Rectal smooth muscle tissue (tissue), 1 donor: ENCODE measurements around the gene POLG.

ENCODE experiments used
- H3K27ac ChIP-seq: one replicate; pipeline ENCODE4 v1.7.0; 2013; ENCODE audit warnings: low read depth, low read length, inconsistent platforms
- H3K27me3 ChIP-seq: one replicate; pipeline ENCODE4 v1.7.0; 2013; ENCODE audit warnings: low read length; ENCODE audit not compliant: control insufficient read depth, insufficient read depth
- H3K36me3 ChIP-seq: one replicate; pipeline ENCODE4 v1.7.0; 2013; ENCODE audit warnings: low read length; ENCODE audit not compliant: control insufficient read depth, insufficient read depth
- H3K4me1 ChIP-seq: one replicate; pipeline ENCODE4 v1.7.0; 2013; ENCODE audit warnings: low read length; ENCODE audit not compliant: control insufficient read depth, insufficient read depth
- H3K4me3 ChIP-seq: one replicate; pipeline ENCODE4 v1.7.0; 2013; ENCODE audit warnings: low read length
- H3K9ac ChIP-seq: one replicate; pipeline ENCODE4 v1.7.0; 2013; ENCODE audit warnings: low read length

The POLG gene

DNA sequence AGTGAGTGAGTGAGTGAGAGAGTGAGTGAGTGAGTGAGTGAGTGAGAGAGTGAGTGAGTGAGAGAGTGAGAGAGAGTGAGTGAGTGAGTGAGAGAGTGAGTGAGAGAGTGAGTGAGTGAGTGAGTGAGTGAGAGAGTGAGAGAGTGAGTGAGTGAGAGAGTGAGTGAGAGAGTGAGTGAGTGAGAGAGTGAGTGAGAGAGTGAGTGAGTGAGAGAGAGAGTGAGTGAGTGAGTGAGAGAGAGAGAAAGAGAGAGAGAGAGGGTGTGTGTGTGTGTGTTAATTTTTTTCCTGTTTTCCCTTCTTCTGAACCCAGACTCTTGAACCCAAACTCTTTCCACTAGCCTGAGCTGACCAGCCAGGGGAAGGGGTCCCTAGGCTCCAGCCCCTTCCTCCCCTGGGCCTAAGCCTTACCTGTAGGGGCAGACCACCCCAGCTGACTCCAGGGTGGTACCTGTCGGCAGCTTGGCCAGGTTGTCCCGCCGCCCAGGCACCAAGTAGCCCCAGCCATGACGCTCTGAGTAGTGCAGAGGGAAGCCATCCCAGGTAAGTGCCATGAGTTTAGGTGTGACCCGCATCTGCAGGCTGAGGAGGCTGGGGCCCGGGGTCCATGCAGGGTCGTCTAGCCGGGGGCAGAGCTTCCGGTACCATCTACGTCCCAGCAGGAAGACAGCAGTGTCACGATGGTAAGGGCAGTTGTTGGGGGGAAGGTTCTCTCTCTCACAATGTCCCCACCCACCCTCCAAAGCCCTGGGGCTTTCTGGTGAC lies 9.4 kb downstream of the POLG start:
- no peak overlapping the region for H3K9ac ChIP-seq
- no peaks in the 10 kb centered on the region for H3K4me1 ChIP-seq
- peaks cover 85% of the 10 kb centered on the region for H3K36me3 ChIP-seq
- no peaks in the 10 kb centered on the region for H3K27me3 ChIP-seq
- no peak overlapping the region for H3K4me3 ChIP-seq
- H3K27ac ChIP-seq: no peak overlapping the region

DNA sequence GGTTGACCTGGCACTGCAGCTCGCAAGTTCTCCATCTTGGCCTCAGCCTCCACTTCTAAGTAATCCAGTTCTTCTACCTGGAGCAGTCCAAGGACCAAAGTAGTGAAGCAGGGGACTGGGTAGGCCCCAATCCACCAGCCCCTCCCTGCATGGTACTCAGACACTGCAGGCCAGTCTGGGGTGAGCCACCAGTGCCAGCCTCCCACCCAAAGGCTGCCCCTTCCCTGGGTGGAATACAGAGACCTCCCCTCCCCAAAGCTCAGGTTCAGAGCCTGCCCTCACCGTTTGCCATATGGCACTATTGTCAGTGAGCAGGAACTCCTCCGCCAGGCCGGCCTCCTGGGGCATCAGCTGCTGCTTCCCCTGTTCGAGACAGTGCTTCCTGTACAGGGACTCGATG lies 10.8 kb downstream of the POLG start:
- no peaks in the 10 kb centered on the region for H3K4me1 ChIP-seq
- no peaks in the 10 kb centered on the region for H3K27me3 ChIP-seq
- peaks cover 92% of the 10 kb centered on the region for H3K36me3 ChIP-seq
- no peak overlapping the region for H3K27ac ChIP-seq
- H3K4me3 ChIP-seq: no peak overlapping the region
- no peak overlapping the region for H3K9ac ChIP-seq

DNA sequence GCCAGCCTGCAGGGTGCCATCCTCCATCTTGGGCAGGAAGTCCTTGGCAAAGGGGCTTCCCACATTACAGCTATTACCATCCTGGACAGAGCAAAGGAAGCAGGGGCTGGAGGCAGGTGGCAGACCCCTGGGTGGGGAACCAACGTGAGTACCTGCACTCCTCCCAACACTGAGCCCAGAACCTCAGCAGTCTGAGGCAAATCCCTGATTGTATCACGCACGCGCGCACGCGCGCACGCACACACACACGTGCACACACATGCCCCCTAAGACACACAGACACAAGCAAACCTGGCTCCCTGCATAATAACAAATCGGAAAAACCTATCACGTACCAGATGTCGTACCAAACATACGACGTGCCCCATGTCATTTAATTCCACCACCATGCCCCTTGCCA lies 11.8 kb downstream of the POLG start:
- Histone ChIP-seq H3K4me3 (no peak overlapping the region), H3K27ac (no peak overlapping the region), H3K36me3 (peaks cover 89% of the 10 kb centered on the region), H3K9ac (no peak overlapping the region), H3K27me3 (no peaks in the 10 kb centered on the region), H3K4me1 (no peaks in the 10 kb centered on the region)

DNA sequence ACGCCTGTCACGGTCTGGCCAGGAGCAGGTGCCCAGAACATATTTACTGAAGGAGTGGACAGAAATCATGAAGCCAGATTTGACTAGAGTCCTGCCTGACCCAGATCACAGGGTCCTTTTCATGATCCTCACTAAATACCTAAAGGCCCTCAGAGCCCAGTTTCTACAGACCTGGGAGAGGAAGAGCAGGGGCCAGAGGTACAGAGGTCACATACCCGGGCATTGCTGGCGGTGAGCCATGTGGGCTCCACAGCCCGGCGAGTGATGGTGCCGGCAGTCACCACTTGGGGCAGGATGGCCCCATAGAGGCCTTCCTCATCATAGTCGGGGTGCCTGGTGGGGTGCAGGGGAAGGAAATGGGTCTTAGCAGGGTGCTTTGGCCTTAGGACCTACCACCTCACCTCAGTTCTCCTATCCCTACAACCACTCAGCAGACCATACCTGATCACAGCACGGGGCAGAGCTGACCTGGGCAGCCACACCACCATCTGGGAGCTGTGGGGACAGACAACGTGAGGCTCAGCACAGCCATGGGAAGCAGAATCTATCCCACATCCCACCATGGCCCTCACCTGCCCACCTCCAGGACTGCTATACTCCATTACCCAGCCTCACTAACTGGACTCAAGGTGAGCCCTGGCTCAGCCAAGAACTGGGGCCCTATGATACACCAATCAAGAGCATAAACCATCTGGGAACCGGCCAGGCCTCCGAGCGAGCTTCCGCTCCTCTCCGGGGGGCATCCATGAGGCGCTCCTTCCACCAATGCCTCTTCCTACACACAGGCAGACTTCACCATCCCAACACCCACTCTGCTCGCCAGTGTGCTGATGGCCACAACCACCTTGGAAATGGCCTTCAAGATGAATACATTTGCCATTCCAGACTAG lies 12.9 kb downstream of the POLG start:
- Histone ChIP-seq H3K27ac (no peak overlapping the region), H3K4me1 (no peaks in the 10 kb centered on the region), H3K36me3 (peaks cover 85% of the 10 kb centered on the region), H3K4me3 (no peak overlapping the region), H3K27me3 (no peaks in the 10 kb centered on the region), H3K9ac (no peak overlapping the region)

DNA sequence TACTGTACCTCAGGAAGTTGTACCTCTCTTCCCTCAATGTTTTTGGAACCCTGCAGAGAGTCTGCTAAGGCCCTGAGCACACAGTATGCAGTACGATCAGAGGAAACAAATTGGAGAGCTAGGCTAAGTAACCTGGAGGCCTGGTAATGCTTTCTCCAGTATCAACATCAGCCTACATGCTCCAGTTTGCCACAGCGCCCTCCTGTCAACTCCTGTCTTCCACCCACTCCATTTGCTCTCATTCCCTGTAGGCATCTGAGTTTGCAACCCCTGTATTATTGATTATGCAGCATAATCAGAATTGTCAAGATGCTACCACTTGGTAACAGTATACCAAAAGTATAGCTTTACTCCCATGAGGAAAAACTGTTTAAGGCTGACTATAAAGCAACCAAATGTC lies 14.4 kb downstream of the POLG start:
- no peaks in the 10 kb centered on the region for H3K4me1 ChIP-seq
- no peak overlapping the region for H3K9ac ChIP-seq
- no peaks in the 10 kb centered on the region for H3K27me3 ChIP-seq
- H3K27ac ChIP-seq: no peak overlapping the region
- H3K4me3 ChIP-seq: no peak overlapping the region
- H3K36me3 ChIP-seq: peaks cover 82% of the 10 kb centered on the region

DNA sequence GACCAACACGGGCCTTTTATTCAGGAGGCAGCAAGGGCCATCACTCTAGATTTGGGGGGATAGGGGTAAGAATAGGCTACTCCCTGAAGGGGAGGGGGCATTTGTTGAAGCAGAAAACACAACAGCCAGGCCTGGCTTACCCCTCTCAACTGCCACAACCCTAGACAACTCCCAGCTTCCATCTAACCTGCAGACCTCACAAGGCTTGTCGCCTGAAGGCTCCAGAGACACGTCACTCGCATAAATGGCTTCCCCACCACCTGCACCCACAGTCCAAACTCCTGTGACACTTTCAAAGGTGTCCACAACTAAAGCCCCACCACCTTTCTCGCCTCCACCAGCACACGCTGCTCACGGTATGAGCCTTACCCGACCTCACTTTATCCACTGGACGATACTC lies 14.9 kb downstream of the POLG start:
- Histone ChIP-seq H3K36me3 (peaks cover 78% of the 10 kb centered on the region), H3K27me3 (no peaks in the 10 kb centered on the region), H3K9ac (no peak overlapping the region), H3K4me3 (no peak overlapping the region), H3K27ac (no peak overlapping the region), H3K4me1 (no peaks in the 10 kb centered on the region)

DNA sequence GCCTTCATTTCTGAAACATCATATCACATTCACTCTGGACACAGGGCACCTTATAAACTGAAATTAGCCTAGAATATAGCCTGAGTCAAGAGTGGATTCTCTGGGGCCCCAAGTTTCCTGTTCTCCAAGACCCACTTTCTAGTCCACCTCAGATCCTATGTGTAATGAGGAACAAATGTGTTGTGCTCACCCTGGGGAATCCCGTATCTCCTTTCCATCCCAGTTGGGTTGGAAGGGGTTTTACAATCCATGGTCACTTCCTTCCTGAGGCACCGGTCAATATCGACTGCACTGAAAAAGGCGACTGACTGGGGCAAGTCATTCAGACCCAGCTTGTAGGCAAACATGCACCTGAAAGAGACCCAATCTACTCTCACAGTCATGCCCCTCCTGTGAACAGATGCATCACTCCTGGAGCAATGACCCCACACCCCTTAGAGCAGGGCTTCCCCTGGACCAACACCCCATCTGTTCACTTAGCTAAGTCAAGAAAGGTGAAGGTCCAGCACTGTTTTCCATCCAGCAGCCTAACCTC lies 17.4 kb downstream of the POLG start:
- Histone ChIP-seq H3K9ac (no peak overlapping the region), H3K27me3 (no peaks in the 10 kb centered on the region), H3K36me3 (peaks cover 56% of the 10 kb centered on the region), H3K4me3 (no peak overlapping the region), H3K27ac (no peak overlapping the region), H3K4me1 (no peaks in the 10 kb centered on the region)

DNA sequence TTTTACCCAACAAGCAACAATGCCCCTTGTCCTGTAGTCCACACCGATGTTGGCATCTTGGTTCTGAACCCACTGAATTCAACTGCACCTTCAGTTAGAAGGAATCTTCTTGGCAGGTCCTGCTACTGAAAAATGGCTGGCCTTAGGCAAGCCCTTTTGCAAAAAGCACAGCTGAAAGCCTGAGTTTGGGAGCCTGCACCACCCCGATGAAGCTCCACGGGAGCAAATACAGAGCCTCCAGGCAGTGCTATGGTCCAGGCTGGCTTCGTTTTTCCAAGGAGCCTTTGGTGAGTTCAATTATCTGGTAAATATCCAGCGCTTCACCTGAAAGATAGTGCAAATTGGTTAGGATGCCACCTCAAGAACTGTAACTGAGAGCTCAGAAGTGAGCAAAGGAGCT lies 18.1 kb downstream of the POLG start:
- Histone ChIP-seq H3K36me3 (peaks cover 48% of the 10 kb centered on the region), H3K27me3 (no peaks in the 10 kb centered on the region), H3K9ac (no peak overlapping the region), H3K4me3 (no peak overlapping the region), H3K4me1 (no peaks in the 10 kb centered on the region), H3K27ac (no peak overlapping the region)

DNA sequence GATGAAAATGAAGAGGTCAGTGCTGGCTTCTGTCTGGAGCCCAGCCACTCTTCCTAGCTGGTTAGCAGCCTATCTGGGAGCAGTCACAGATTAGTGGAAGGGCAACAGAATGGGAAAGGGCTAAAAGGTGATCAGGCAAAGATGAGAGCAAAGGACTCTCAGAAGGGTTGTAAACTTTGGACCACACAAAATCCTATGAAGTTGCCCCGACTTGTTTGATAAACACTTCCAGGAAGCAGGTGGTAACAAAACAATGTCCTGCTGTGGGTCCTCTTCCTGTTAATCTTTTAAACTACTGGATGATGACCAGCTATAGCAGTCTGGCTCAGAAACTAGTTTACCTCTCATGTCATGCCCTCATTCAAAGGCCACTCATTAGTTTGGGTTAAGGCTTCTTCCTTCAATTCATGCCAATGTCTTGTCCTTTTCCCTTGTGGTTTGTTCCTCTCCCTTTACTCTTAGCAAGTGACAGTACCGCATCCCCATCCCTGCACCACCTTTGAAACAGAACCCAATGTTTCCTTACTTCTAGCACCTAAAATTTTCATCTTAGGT lies 19.2 kb downstream of the POLG start:
- Histone ChIP-seq H3K36me3 (peaks cover 41% of the 10 kb centered on the region), H3K4me1 (no peaks in the 10 kb centered on the region)

DNA sequence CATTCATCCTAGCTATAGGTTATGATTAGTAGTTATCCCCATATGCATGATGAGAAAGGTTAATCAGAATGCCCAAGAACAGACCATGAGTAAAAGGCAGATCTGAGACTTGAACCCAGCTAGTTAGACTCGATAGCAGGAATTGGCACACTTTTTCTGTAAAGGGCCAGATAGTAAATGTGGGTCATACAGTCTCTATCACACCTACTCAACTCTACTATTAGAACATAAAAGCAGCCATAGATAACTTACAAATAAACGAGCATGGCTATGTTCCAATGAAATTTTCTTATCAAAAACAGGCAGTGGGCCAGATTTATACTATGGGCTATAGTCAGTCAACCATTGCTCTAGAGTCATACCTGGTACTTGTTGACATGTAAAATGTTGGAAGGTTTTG lies 24.6 kb downstream of the POLG start:
- Histone ChIP-seq H3K27me3 (no peaks in the 10 kb centered on the region), H3K4me1 (no peaks in the 10 kb centered on the region), H3K27ac (no peak overlapping the region), H3K9ac (no peak overlapping the region), H3K4me3 (no peak overlapping the region), H3K36me3 (no peaks in the 10 kb centered on the region)

More for the DNA sequence above, 19.2 kb downstream of the POLG start:
- Histone ChIP-seq H3K4me3 (no peak overlapping the region), H3K9ac (no peak overlapping the region), H3K27ac (no peak overlapping the region), H3K27me3 (no peaks in the 10 kb centered on the region)

DNA sequence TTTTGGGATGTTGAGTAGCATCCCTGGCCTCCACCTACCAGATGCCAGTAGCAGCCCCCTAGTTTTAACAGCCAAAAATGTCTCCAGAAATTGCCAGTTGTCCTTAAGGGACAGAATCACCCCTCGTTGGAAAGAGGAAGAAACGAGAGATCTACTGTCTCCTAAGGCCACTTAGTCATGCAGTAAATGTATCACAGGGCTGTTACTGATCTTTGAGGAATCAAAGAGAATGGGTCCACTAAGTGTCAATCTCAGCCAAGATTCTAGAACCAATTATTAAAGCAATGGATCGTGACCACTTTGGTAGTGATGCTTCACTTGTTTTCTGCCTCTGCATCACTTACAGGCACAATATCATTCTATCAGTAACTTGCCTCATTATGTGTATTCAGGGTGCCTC lies 26.4 kb downstream of the POLG start:
- Histone ChIP-seq H3K4me1 (no peaks in the 10 kb centered on the region), H3K36me3 (no peaks in the 10 kb centered on the region), H3K27me3 (no peaks in the 10 kb centered on the region), H3K27ac (no peak overlapping the region), H3K9ac (no peak overlapping the region), H3K4me3 (no peak overlapping the region)

DNA sequence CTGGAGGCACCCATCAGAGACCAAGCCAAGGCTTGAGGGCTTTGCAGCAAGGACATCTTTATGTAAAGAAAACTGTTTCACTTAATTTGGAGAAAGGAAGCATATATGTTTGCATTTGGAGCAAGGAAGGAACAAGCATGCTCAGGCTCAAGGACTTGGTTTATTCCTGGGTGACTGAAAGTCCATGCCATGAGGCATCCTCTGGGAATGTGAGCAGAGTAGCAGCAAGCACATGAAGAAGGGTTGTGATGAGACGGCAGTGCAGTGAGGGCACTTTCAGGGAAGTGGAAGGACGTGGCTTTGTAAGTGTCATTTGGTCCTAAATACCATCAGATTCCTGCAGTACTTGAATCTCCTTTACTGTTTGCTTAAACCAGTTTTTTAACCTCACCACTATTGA lies 26.8 kb downstream of the POLG start:
- H3K36me3 ChIP-seq: no peaks in the 10 kb centered on the region
- no peaks in the 10 kb centered on the region for H3K4me1 ChIP-seq
- no peaks in the 10 kb centered on the region for H3K27me3 ChIP-seq
- H3K9ac ChIP-seq: no peak overlapping the region
- no peak overlapping the region for H3K4me3 ChIP-seq
- no peak overlapping the region for H3K27ac ChIP-seq
